ENCODE data around the gene SLITRK4. TPM values are rescaled to one million over a fixed set of nuclear protein-coding genes. Genes with fewer than 3 reads are reported as not detected.

SLITRK4 gene
- total RNA-seq, 2 donors from 2014 or later: 1.3 to 8.1 TPM

GRCh38 chrX:143634309-143634662 is 1.6 kb downstream of the SLITRK4 start:
- Histone ChIP-seq H3K4me1 (no peaks in the 10 kb centered on the region), H3K27ac (no peak overlapping the region), H3K36me3 (no peaks in the 10 kb centered on the region), H3K27me3 (no peaks in the 10 kb centered on the region), H3K9me3 (no peaks in the 10 kb centered on the region), H3K4me3 (peak overlapping the region; percentile 29 to 42)
- no peak for DNase-seq (ENCODE audit: low spot score)
- TF ChIP-seq CTCF (IDR thresholded peaks at IDR 0.05): no peak

GRCh38 chrX:143633461-143634308 is 2.2 kb downstream of the SLITRK4 start:
- peak overlapping the region; percentile 29 to 42 for H3K4me3 ChIP-seq
- DNase-seq (ENCODE audit: low spot score): no peak
- no peaks in the 10 kb centered on the region for H3K9me3 ChIP-seq
- TF ChIP-seq CTCF (IDR thresholded peaks at IDR 0.05): no peak
- H3K4me1 ChIP-seq: no peaks in the 10 kb centered on the region
- no peaks in the 10 kb centered on the region for H3K36me3 ChIP-seq
- no peaks in the 10 kb centered on the region for H3K27me3 ChIP-seq
- H3K27ac ChIP-seq: no peak overlapping the region

GRCh38 chrX:143632625-143633410 is 3.1 kb downstream of the SLITRK4 start:
- Histone ChIP-seq H3K4me3 (peak overlapping the region; percentile 29 to 42), H3K27ac (no peak overlapping the region), H3K4me1 (no peaks in the 10 kb centered on the region), H3K9me3 (no peaks in the 10 kb centered on the region), H3K36me3 (no peaks in the 10 kb centered on the region), H3K27me3 (no peaks in the 10 kb centered on the region)
- no peak for TF ChIP-seq CTCF (IDR thresholded peaks at IDR 0.05)
- DNase-seq (ENCODE audit: low spot score): no peak

GRCh38 chrX:143623657-143624056 is 12.2 kb downstream of the SLITRK4 start:
- Histone ChIP-seq H3K27ac (no peak overlapping the region), H3K4me1 (no peaks in the 10 kb centered on the region), H3K4me3 (no peak overlapping the region), H3K27me3 (no peaks in the 10 kb centered on the region), H3K36me3 (no peaks in the 10 kb centered on the region), H3K9me3 (no peaks in the 10 kb centered on the region)
- TF ChIP-seq CTCF (IDR thresholded peaks at IDR 0.05): no peak
- no peak for DNase-seq (ENCODE audit: low spot score)

GRCh38 chrX:143621276-143621675 is 14.6 kb downstream of the SLITRK4 start:
- TF ChIP-seq CTCF (IDR thresholded peaks at IDR 0.05): no peak
- no peak for DNase-seq (ENCODE audit: low spot score)
- no peaks in the 10 kb centered on the region for H3K36me3 ChIP-seq
- H3K4me1 ChIP-seq: no peaks in the 10 kb centered on the region
- H3K9me3 ChIP-seq: no peaks in the 10 kb centered on the region
- H3K27ac ChIP-seq: no peak overlapping the region
- H3K4me3 ChIP-seq: no peak overlapping the region
- H3K27me3 ChIP-seq: no peaks in the 10 kb centered on the region
